Keratinocyte (primary cell): ENCODE measurements around the gene LY86.

Experiments used
- EZH2 ChIP-seq: IDR thresholded peaks from one replicate; pipeline ENCODE4 v1.6.1; 2012; ENCODE audit warnings: inconsistent platforms, mild to moderate bottlenecking, low read length, moderate library complexity
- TF ChIP-seq, protein P1 (sequence below), 3 experiments: IDR thresholded peaks in 1 of 3; conservative IDR thresholded peaks in 1 of 3; optimal IDR thresholded peaks in 1 of 3; 2 replicates in 2 of 3; 3 replicates in 1 of 3; pipeline versions ENCODE3 to v1.5.1; 2011; ENCODE audit warnings: low read length in 3 of 3, mild to moderate bottlenecking in 3 of 3, moderate library complexity in 2 of 3, control low read depth in 1 of 3, inconsistent platforms in 1 of 3; ENCODE audit not compliant: insufficient read depth in 2 of 3; ENCODE audit errors: extremely low read depth in 1 of 3

DNA sequence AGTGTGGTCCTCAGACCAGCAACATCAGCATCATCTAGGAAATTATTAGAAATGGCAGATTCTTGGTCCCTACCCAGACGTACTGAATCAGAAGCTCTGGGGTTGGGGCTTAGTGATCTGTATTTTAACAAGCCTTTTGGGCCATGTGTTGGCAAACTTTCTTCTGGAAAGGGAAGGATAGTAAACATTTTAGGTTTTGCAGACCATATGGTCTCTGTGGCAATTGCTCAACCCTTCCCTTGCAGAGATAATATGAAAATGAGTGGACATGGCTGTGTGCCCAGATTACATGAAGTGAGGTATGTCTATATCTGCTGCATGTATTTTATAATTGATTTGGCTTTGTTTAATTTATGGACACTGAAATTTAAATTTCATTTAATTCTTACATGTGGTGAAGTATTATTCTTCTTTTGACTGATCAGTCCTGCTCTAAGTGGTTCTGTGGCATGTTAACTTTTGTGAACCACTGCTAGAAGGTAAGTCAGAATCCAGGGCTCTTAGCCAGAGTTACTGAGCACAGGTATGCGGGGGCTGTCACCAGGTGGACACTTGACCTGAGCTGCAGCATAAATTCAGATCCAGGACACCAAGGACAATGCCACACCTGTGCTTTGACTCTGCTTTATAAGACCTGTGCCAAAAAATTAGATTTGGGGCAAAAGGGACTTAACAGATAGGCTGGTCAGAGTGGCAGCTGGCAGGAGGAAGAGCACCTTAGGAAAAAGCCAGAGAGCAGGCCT lies 43.2 kb downstream of the LY86 start:
- TF ChIP-seq EZH2 = no peak
- TF ChIP-seq, protein P1, sequence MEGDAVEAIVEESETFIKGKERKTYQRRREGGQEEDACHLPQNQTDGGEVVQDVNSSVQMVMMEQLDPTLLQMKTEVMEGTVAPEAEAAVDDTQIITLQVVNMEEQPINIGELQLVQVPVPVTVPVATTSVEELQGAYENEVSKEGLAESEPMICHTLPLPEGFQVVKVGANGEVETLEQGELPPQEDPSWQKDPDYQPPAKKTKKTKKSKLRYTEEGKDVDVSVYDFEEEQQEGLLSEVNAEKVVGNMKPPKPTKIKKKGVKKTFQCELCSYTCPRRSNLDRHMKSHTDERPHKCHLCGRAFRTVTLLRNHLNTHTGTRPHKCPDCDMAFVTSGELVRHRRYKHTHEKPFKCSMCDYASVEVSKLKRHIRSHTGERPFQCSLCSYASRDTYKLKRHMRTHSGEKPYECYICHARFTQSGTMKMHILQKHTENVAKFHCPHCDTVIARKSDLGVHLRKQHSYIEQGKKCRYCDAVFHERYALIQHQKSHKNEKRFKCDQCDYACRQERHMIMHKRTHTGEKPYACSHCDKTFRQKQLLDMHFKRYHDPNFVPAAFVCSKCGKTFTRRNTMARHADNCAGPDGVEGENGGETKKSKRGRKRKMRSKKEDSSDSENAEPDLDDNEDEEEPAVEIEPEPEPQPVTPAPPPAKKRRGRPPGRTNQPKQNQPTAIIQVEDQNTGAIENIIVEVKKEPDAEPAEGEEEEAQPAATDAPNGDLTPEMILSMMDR (optimal IDR thresholded peaks at IDR 0.05 in 1 of 3, IDR thresholded peaks at IDR 0.05 in 1 of 3, conservative IDR thresholded peaks at IDR 0.05 in 1 of 3; ENCODE audit: extremely low read depth in 1 of 3, insufficient read depth in 2 of 3, low read length in 3 of 3) = no peak
